ENCODE results near the gene ATAD3B. TPM values are rescaled to one million over a fixed set of nuclear protein-coding genes. Genes with fewer than 3 reads are reported as not detected.
"Not testable (repeated sequence)": the region's sequence is repeated elsewhere in the genome, so short reads cannot be mapped to it uniquely, and the experiment has no call there.

ATAD3B gene
- total RNA-seq, 1 donor from 2014 or later: 39.2 TPM

DNA sequence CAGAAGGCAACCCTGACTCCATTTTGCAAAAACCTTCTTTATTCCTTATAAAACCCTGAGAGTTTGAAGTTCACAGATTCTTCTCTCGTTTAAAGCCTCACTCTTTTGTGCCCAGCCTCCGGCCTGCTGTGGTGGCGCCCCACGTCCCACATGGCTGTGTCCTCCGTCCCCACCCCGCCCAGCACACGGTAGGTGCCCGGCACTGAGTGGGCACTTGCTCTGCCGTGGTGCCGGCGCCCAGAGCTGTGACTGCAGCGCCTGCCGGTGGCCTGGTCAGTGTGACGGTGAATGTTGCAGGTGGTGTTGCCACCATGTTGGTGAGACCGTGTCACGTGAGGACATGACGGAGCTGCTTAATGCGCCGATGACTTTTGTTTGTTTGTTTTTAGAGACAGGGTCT is 49.8 kb downstream of the ATAD3B start:
- Mint-ChIP-seq H3K9me3 (no peaks in the 10 kb centered on the region), H3K36me3 (peaks cover 2% of the 10 kb centered on the region), H3K4me3 (no peak overlapping the region), H3K27ac (no peak overlapping the region), H3K4me1 (no peaks in the 10 kb centered on the region), H3K27me3 (ENCODE audit: low read depth) (no peaks in the 10 kb centered on the region)
- TF ChIP-seq, protein P1, sequence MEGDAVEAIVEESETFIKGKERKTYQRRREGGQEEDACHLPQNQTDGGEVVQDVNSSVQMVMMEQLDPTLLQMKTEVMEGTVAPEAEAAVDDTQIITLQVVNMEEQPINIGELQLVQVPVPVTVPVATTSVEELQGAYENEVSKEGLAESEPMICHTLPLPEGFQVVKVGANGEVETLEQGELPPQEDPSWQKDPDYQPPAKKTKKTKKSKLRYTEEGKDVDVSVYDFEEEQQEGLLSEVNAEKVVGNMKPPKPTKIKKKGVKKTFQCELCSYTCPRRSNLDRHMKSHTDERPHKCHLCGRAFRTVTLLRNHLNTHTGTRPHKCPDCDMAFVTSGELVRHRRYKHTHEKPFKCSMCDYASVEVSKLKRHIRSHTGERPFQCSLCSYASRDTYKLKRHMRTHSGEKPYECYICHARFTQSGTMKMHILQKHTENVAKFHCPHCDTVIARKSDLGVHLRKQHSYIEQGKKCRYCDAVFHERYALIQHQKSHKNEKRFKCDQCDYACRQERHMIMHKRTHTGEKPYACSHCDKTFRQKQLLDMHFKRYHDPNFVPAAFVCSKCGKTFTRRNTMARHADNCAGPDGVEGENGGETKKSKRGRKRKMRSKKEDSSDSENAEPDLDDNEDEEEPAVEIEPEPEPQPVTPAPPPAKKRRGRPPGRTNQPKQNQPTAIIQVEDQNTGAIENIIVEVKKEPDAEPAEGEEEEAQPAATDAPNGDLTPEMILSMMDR (IDR thresholded peaks at IDR 0.05; ENCODE audit: unreplicated experiment): no peak
- DNase-seq (ENCODE audit: low spot score in 2 of 2, unreplicated experiment in 2 of 2): no peak

DNA sequence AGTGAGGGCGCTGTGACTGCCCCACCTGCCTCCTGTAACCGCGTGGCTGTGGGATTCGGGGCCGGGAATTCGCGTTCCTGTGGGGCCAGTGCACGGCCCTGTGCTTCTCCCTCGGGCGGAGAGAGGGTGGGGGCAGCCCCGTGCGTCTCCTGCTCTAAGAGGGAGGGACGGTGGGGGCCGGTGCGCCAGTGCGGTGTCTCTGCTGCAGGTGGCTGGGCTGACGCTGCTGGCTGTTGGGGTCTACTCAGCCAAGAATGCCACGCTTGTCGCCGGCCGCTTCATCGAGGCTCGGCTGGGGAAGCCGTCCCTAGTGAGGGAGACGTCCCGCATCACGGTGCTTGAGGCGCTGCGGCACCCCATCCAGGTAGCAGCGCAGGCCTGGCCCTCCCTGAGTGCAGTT is 51.0 kb downstream of the ATAD3B start:
- not testable (repeated sequence) for DNase-seq (ENCODE audit: low spot score in 2 of 2, unreplicated experiment in 2 of 2); H3K4me1 Mint-ChIP-seq; H3K36me3 Mint-ChIP-seq; H3K27me3 Mint-ChIP-seq (ENCODE audit: low read depth); H3K9me3 Mint-ChIP-seq; H3K27ac Mint-ChIP-seq; H3K4me3 Mint-ChIP-seq

DNA sequence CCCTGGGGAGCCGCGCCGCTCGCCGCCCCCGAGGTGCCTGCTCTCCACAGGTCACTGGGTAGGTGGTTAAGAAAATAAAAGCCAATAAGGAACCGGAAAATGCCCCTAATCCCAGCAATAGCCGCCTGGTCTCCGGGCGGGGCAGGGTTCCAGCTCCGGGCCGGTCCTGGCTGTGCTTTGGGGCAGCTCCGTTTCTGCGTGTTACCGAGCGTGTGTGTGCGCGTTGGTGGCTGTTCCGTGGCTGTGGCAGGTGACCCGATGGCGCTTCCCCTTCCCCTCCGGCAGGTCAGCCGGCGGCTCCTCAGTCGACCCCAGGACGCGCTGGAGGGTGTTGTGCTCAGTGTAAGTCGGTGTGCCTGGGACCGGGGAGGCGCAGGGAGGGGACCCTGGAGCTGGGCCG is 51.7 kb downstream of the ATAD3B start:
- not testable (repeated sequence) for H3K36me3 Mint-ChIP-seq; H3K4me3 Mint-ChIP-seq; H3K27me3 Mint-ChIP-seq (ENCODE audit: low read depth); H3K4me1 Mint-ChIP-seq; H3K27ac Mint-ChIP-seq; DNase-seq (ENCODE audit: low spot score in 2 of 2, unreplicated experiment in 2 of 2); H3K9me3 Mint-ChIP-seq

DNA sequence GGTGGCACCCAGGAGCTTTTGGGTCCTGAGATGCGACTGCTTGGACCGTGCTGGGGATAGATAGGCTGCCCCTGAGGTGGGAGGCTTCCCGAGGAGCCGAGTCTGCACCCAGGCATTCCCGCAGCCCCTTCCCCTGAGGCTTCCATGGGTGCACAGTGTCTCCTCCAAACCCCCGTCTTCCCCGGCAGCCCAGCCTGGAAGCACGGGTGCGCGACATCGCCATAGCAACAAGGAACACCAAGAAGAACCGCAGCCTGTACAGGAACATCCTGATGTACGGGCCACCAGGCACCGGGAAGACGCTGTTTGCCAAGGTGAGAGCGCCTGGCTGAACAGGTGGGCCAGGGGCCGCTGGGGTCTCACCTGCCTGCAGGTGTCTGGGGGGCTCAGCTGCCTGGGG is 52.1 kb downstream of the ATAD3B start:
- DNase-seq (ENCODE audit: low spot score in 2 of 2, unreplicated experiment in 2 of 2): not testable (repeated sequence)

DNA sequence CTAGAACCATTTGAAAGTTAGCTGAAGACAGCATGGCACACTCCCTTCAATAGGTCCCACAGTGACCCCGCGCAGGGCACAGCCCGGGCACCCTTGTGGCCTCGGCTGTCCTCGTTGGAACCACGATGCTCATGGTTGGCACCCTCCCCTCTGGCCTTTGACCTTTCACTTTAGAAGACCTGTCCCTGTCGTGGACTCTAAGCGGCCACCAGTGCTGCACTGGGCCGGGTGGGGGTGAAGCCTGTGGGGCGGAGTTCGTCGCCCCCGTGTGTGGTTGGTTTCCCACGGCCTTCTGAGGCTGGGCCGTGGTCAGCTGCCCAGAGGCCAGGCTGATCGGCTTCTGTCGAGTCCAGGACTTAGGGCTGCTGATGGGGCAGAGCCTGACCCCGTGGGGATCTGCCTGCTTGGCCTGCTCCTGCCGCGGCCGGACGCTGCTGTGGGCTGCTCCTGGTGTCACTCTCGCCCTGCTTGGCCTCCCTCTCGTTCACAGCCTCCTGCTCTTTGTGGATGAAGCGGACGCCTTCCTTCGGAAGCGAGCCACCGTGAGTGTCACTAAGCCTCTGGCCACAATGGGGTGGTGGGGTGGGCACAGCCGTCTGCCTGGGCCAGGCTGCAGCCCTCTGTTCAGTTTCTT is 53.3 kb downstream of the ATAD3B start:
- DNase-seq (ENCODE audit: low spot score in 2 of 2, unreplicated experiment in 2 of 2); H3K9me3 Mint-ChIP-seq; H3K4me1 Mint-ChIP-seq; H3K36me3 Mint-ChIP-seq; H3K4me3 Mint-ChIP-seq; H3K27ac Mint-ChIP-seq; H3K27me3 Mint-ChIP-seq (ENCODE audit: low read depth): not testable (repeated sequence)

More for the DNA sequence above, 52.1 kb downstream of the ATAD3B start:
- not testable (repeated sequence) for H3K4me1 Mint-ChIP-seq; H3K9me3 Mint-ChIP-seq; H3K27me3 Mint-ChIP-seq (ENCODE audit: low read depth); H3K4me3 Mint-ChIP-seq; H3K36me3 Mint-ChIP-seq; H3K27ac Mint-ChIP-seq

DNA sequence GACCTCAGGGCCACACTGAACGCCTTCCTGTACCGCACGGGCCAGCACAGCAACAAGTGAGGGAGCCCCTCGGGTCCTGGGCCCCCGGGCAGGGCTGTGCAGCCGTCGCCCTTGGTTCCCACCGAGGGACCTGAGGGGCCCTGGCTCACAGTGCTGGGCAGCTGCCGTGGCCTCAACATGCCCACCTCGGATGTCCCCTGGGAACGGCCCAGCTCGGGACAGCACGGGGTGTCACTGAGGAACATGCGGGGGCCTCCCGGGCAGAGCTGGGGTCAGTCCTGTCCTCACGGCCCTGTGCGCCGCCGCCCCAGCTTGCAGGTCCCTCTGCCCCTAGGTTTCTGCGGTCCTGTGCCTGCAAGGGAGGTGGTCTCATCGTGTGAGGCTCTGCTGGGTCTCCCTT is 54.9 kb downstream of the ATAD3B start:
- peaks cover 12% of the 10 kb centered on the region for H3K36me3 Mint-ChIP-seq
- not testable (repeated sequence) for H3K9me3 Mint-ChIP-seq; H3K27ac Mint-ChIP-seq; H3K27me3 Mint-ChIP-seq (ENCODE audit: low read depth); DNase-seq (ENCODE audit: low spot score in 2 of 2, unreplicated experiment in 2 of 2); H3K4me1 Mint-ChIP-seq; H3K4me3 Mint-ChIP-seq

DNA sequence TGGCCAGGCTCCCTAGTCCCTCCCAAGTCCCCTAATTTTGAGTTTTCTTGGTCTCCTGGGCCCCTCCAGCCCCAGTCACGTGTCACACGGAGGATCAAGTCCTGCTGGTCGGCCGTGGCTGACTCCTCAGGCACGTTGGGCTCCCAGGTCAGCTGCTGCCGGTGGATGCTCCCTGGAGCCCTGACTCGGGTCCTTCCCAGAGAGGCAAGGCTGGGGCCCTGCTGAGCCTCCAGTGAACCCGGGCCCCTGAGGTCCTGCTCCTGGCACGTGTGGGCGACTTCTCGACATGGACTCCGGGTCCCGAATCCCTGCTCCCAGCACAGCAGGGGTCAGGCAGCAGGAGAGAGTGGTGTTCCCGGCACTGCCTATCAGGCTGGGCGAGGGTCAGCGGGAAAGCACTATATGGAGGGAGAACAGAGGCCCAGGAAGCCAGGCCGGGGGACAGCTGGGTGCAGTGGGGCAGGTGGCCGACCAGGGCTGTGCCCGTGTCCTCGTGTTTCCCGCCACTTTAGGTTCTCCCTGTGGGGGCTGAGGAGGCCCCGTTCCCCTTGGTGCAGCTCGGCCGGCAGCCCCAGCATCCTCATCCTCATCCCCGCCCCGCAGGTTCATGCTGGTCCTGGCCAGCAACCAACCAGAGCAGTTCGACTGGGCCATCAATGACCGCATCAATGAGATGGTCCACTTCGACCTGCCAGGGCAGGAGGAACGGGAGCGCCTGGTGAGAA is 55.7 kb downstream of the ATAD3B start:
- Mint-ChIP-seq H3K27ac (no peak overlapping the region), H3K9me3 (peaks cover 5% of the 10 kb centered on the region), H3K27me3 (ENCODE audit: low read depth) (no peaks in the 10 kb centered on the region), H3K4me1 (no peaks in the 10 kb centered on the region), H3K4me3 (no peak overlapping the region), H3K36me3 (peaks cover 17% of the 10 kb centered on the region)
- TF ChIP-seq, protein P1 (IDR thresholded peaks at IDR 0.05; ENCODE audit: unreplicated experiment): no peak
- DNase-seq (ENCODE audit: low spot score in 2 of 2, unreplicated experiment in 2 of 2): no peak

DNA sequence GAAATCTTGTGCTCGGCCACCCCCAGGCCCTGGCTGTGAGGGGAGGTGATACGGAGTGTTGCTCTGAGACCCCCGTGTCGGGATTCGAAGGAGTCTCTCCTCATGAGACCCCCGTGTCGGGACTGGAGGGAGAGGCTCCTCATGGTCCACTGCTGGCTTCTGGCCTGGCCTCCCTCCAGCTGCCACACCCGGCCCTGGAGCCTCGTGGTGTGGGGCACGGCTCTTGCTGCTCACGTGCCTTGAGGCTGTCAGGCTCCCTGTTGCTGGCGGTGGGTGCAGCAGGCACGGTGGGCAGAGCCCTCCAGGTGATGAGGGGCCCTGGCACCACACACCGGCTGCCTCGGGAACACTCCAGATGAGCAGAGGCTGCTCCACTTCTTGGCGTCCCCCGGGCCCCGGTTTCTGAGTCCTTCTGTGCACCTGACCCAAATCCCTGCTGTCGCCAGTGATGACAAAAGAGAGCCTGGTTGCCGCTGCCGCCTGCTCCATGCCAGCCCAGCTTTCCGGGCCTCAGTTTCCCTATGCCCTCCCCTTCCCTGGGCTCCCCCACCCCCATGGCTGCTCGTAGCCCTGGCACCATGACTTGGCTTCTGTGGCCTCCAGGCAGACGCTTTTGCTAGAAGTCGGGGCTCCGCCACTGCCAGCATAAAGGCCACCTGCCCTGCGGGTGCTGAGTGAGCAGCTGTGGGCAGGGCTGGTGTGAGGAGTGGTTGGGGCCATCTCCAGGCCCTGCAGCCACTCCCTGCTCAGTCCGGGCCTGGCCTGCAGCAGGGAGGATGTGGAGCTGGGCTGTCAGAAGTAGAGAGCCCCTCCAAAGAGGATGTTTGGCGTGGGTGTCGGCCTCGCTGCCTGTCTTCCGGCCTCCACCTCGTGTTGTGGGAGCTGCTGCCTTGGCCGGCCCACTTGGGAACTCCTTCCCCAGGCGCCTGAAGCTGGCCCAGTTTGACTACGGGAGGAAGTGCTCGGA is 57.0 kb downstream of the ATAD3B start:
- Mint-ChIP-seq H3K4me1 (no peaks in the 10 kb centered on the region), H3K36me3 (peaks cover 20% of the 10 kb centered on the region), H3K27me3 (ENCODE audit: low read depth) (no peaks in the 10 kb centered on the region), H3K9me3 (peaks cover 6% of the 10 kb centered on the region), H3K27ac (no peak overlapping the region), H3K4me3 (no peak overlapping the region)
- DNase-seq (ENCODE audit: low spot score in 2 of 2, unreplicated experiment in 2 of 2): no peak
- TF ChIP-seq, protein P1 (IDR thresholded peaks at IDR 0.05; ENCODE audit: unreplicated experiment): no peak

Measured in mesothelial cell of epicardium (in vitro differentiated cells).